Inflammatory macrophage treated with lipopolysaccharide for 1 hour (primary cell): ENCODE measurements around the gene ETS1.

Experiments
- DNase-seq, 2 donors: peaks; one replicate each; pipeline ENCODE4 v3.0.0-alpha.2; 2020 to 2022

The ETS1 gene

DNA sequence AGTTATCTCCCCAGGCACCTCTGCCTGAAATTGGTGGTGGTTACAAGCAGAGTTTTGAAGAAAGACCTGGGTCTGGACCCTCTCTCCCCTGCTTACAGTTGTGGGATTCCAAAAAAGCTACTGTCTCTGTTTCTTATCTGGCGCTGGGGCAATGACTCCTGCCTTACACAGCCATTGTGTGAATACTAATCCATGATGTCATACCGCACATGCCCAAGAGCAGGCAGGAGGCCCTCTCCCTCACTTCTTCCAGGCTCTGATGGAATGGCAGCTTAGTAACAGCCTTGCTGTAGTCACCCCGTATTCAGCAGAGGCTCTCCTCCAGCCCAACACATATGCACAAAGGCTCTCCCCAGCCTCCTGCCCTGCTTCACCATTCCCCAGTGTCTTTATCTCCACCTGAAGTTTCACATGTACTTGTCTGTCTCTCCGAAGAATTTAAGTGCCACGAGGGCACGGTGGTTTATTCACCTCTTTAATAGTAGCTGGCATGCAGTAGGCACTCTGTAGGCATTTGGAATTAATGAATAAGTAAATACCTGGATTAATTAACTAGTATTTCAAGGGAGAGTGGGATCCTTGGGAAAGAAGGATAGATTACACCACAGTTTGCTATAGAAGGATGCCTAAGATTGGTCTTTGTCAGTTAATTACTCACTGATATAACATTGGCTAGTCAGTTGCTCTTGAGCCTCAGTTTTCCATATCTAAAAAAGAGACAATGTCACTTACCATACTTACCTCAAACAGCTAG lies 165.6 kb downstream of the ETS1 start:
- DNase-seq: no peak

- peak; percentile 76 to 88 for DNase-seq
Observed at GRCh38 chr11:128420951-128421350, 166.4 kb downstream of the ETS1 start.

GRCh38 chr11:128420265-128420664 lies 167.1 kb downstream of the ETS1 start:
- no peak for DNase-seq

DNA sequence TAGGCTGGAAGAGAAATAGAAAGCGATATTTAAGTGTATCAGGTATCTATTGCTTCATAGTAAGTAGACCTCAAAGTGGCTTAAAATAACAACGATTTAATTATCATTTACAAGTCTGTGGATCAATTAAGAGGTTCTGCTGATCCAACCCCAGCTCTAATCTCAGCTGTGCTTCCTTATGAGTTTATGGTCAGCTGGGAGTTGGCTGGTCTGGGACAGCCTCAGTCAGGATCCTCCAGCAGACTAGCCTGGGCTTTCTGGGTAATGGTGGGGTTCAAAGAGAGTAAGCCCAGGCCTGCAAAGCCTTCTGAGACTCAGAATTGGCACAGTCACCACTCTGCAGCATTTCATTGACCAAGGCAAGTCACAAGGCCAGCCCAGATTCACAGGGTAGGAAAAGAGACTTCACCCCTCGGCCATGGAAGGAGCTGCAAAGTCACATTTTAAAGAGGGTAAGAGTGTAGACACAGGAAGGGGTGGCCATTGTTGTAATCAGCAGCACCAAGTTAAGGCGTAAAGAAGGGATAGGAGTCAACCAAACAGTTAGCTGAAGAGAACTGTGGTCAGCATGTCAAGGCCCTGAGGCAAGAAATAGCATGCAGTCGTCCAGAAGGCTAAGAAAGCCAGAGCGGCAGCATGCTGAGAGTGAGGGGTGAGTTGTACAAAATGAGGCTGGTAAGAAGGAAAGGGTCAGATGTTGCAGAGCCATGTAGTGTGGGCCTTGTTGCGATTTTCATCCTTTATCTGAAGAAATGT lies 168.2 kb downstream of the ETS1 start:
- no peak for DNase-seq

GRCh38 chr11:128417607-128418324 lies 169.6 kb downstream of the ETS1 start:
- DNase-seq: peak in 1 of 2 donors; percentile 16

GRCh38 chr11:128416976-128417375 lies 170.4 kb downstream of the ETS1 start:
- no peak for DNase-seq

DNA sequence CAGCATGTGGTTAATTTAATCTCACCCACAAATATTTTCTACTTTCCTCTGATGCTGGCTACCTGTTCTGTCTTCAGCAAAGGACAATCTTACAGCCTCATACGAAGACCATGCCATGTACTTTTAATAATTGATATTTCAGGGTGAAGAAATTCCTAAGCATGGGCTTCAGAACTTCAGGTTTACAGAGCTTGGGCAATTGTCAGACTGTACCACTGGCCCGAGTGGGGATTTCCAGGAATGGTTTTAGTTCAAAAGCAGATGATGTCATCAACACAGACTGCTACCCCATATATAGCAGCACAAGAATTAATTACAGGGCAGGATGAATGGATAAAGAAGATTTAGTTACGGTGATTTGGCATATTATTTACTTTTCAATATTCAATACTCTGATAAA lies 171.8 kb downstream of the ETS1 start:
- DNase-seq: peak; percentile 7 to 37

GRCh38 chr11:128412847-128413791 lies 174.2 kb downstream of the ETS1 start:
- DNase-seq: no peak

GRCh38 chr11:128411812-128412211 lies 175.5 kb downstream of the ETS1 start:
- no peak for DNase-seq

GRCh38 chr11:128411150-128411549 lies 176.2 kb downstream of the ETS1 start:
- DNase-seq: no peak

DNA sequence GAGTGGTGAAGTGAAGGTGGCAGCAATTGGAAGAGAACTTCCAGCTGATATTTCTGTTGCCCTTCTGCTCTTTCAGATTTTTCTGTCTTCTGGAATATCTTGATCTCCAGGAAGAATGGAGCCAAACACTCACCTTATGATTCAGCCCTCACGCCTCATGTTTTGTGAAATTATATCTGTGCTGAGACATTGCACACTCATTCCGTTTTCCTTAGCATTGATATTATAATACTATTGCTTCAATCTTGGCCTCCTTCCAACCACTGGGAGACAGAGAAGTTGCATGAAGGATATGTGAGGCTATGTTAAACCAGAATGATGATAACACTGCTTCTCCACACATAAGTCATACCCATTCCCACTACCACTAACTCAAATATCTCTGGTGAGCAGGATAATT lies 177.9 kb downstream of the ETS1 start:
- DNase-seq: no peak
